NCI-H146 (cell line): ENCODE results near the gene TAS1R2.

Source experiments
- DNase-seq: peaks from one replicate; lab custom pipeline; 2025; lab: John Stamatoyannopoulos, UW

The TAS1R2 gene

DNA sequence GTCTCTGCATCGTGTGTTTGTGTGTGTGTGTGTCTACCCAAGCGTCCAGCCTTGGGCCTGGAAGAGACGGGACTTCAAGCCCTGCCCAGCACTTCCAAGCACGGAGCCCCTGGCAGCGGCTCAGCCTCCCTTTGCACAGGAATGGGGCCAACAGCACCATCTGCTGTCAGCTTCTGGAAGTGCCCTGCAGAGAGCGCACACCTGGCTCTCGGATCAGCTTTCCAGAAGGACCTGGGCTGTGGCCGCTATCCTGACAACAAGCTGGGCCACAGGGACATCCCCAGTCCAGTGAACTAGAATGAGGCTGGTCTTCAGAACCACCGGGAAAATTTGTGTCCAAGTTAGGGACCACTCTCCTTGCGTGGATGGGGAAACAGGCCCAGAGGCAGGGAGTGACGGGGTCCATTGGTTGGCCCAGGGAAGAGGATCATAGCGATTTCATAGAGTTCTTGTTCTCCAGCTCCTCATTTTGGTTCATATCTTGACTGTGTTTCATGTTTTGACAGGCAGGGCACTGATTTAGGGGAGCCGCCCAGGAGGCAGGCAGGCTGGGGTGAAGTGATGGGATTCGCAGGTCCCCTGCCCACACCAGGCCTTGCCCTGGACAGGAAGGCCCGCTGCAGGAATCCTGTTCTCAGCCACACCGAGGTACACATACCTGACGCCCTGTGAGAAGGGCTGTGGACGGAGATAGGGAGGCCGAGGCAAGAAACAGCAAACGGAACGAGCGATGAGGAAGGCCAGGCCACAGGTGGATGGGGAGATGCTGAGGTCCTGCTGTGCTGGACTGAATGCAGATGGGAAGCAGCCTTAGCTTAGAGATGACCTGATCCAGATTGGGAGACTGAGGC is 38.4 kb downstream of the TAS1R2 start:
- DNase-seq: peak; percentile 11

DNA sequence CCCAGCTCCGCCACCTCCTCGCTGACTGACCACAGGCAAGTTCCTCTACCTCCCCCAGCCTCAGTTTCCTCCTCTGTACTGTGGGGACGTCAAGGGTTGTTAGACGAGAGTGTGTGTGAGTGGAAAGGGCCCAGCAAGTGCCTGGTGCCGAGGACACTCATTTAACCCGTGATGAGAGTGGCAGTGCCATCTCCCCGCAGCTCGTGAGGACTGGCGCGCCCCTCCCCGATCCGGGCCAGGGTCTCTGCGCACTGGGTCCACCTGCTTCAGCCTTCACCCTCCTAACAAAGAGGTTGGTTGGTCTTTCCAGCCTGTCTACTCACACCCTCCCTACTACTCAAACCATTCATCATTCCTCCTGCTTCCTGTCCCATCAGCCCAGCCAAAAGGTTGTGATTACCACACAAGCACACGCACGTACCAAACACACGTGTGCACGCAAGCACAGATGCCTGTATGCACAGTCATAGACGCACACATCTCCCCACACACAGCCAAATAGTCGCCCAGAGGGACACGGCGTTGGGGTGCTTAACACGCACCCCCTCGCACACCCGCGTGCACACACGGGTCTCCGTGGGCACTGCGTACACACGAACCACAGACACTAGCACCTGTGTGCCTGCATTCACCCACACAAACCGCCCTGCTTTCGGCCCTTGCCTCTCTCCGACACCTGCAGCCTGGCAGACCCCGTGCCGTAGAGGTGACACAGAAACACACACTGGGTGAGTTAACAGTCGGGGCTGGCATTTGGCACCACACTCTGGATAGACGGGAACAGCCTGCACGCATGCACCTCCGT is 39.3 kb downstream of the TAS1R2 start:
- no peak for DNase-seq

DNA sequence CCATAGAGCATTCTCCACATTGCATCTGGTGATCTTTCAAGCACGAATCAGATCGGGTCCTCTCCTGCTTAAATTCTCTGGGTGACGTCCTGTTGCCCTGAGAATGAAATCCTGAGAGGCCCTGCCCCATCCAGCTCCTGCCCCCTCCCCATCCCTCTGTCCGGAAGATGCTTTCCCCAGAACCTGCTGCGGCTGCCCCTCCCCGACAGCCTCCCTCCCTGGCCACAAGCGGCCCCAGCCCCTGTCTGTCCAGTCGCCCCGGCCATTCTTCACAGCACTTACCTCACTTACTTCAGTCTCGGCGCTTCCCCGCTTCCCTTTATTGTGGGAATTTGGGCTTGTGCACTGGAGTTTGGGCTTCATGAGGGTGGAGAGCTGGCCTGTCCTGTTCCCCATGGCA is 40.3 kb downstream of the TAS1R2 start:
- DNase-seq: no peak

DNA sequence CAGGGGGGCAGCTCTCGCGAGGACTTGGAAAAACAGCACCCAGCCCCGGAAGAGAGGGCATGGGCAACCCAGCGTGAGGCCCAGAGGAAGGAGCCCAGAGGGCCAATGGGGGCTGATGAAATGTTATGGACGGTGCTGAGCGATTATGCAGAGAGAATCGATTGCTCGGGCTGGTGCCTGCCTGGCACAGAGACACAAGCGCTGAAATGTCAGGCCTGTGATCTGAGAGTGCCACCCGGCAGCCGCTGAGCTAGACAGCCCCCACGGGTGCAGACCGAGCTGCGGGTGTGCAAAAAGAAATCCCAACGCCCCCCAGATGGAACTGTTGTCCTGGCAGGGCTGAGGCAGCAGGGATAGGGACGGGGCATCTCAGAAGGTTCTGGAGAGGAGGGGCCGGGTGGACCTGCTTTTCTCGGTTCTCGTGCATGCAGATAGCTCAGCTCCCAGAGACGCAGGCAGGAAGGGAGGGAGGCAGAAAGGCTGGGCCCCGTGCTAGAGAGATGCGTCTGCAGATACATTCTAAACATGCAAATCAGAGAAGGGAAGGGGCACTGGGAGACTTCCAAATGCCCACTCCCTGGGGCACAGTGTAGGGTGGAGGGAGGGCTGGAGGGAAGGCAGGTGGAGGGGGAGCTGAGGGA is 41.5 kb downstream of the TAS1R2 start:
- no peak for DNase-seq

DNA sequence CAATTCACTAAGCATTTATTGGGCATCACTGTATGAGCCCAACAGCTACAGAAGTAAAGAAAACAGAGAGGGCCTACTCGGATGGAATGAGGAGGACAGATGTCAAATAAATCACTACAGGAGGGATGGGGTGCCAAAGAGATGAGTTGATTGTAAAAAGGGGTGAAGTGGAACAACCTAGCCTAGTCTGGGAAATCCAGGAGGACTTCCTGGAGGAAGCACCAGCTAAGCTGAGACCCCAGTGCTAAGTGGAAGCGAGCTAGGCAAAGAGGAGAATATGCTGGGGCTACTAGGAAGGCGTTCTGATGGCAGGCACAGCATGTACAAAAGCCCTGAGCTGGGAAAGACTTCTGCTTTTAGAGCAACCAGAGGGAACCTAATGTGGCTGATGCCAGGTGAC is 42.1 kb downstream of the TAS1R2 start:
- DNase-seq: no peak

DNA sequence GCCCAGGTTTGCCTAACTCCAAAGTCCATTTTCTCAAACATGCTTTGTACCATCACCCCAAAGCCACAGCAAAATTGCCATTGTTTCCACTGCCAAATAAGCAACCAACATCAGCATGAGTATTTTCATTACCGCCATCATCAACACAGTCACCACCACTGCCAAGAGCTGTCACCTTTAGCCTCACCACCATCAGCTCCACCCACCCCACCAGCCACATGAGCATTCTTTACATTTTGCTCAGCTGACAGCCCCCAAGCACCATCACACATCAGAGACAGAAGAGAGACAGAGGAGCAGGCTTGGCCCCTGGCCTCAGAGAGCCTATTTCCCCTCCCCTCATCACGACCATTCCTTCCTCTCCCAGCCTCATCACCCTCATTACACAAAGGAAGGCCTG is 42.7 kb downstream of the TAS1R2 start:
- DNase-seq: no peak

DNA sequence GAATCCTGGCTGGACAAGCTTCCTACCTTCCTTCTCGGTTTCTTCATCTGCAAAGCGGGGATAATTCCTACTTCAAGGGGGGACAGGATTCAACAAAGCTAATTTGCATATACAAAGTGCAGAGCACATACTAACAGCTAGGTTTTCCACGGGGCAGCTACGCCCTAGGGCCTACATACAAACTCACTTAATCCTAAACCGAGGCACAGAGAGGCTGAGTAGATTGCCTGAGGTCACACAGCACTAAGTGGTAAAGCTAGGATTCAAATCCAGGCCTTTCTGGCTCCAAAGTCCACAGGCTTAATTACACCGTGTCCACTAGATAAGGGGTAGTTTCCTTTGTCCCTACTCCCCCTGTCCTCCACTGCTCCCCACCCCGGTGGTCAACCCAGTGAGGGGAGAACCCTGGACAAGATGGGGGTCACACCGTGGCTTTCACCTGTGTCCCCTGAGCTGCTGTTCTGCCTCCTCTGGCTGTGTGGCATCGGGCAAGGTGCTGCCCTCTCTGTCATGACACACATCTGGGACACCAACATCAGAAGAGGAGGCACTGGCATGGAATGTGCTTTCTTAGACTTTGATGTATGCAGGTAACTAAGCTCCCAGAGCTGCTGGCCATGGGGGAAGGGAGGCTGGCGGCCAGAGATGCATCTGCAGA is 44.5 kb downstream of the TAS1R2 start:
- DNase-seq: no peak

DNA sequence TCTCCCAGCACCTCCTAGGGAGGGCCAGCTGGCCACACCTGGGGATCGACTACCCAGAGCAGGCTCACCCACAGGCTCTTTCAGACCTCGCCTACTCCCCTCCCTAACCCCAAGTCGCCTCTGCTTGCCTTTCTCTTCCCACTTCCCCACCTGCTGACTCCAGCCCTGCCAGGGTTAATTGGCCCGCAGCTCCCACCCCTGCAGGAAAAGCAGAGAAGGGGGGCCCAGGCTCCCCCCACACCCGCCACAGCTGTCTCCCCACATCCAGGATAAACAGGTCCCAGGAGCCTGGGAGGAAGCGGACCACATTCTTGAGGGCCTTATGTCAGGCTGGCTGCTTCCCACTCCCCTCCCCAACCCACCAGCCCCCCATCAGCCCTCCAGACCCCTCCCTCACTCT is 45.0 kb downstream of the TAS1R2 start:
- DNase-seq: no peak

DNA sequence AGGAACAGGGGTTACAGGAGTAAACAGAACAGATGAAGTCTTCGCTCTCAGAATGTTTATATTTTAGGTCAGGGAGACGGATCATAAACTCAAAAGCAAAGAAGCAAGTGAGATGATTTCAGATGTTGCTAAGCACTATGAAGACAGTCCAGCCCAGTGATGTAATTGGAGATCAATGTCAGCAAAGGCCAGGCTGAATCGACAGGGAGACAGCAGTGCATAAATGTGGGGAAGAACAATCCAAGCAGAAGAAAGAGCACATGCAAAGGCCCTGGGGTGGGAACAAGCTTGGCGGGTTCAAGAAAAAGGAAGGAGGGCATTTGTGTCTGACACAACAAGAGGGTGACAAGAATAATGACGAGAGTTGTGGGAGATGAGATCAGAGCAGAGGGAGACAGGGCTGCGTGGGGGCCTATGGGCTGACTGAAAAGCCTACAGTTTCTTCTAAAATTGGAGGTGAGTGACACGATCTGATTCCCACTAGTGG is 47.0 kb downstream of the TAS1R2 start:
- DNase-seq: no peak

DNA sequence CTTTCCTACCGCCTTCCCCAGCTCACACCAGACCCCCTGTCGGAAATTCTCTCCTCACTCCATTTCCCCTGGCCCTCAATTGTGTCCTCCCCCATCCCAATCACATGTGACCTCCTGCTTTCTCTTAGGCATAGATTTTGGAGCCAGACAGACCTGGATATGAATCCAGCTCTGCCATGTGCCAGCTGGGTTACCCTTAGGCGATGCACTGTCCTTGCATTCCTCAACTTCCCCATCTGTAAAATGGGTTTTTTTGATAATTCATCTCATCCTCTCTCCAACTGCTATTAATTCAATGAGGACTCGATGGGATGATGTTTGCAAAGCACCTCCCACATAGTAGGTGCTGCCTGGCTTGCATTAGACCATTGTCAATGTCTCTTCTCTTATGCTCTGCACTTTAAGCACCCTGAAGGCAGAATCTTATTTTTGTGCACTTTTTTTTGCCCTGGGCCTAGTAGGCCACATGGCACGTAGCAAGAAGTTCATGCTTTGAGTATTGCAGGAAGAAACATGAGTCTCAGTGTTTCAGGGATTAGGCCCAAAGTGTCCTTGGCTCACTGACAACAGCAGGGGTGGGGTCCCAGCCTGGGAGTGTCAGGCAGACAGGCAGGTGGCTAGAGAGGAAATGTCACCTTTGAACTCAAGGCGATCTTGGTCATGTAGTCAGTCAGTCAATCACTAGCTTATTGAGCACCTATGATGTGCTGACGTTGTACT is 47.6 kb downstream of the TAS1R2 start:
- no peak for DNase-seq

DNA sequence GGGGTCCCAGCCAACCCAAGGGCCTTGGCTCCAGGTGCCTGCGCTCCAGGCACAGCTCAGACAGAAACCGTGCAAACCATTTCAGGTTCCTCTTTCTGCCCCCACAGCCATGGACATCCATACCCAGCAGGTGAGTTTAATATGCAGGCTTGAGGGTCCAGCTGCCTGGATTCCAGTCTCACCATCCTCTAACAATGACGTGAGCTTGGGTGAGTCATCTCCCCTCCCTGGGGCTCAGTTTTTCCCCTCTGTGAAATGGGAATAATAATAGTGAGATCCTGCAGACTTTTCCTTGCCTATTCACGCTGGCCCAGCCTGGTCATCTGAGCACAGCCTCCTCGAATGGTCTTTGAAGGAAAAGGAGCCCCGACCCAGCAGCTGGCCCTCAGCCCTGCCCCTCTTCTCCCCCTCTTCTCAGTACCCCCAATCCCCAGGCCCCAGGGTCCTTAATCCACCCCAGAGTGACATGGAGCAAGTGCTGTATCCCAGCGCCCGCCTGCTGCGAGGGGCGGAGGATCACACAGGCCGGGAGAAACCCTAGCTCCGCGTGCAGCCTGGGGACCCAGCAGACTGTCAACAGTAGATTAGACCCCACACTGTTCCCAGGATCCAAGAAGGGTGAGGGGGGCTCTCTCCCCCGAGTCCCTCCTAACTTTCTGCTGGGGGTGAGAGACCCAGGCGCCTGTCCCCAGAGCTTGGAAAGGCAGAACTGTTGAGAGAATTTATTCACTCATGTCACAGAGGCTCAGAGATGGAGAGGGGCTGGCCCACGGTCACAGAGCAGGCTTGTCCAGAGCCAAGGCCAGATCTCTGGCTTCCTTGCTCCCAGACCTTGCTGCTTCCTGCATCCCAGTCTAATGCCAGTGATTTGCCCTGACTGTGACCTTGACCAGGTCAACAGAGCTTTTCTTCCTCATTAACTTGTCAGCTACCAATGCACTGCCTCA is 49.2 kb downstream of the TAS1R2 start:
- no peak for DNase-seq

DNA sequence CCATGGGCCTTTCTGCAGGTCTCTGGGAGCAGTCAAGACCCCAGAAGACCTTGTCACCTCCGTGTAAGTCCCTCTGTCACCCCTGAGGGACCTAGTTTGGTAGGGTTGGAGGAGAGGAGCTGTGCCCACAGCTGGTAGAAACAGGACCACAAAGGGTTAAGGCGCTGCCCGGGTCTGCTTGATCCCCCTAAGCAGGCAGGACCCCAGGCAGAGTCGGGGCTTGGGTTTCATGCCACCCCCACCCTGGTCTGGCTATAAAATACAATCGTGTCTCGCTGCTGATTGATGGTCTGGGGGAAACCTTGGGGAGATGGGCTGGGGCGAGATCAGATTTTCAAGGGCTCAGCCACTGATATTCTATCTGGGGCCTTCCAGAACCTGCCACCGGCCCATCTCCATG is 50.9 kb downstream of the TAS1R2 start:
- no peak for DNase-seq

DNA sequence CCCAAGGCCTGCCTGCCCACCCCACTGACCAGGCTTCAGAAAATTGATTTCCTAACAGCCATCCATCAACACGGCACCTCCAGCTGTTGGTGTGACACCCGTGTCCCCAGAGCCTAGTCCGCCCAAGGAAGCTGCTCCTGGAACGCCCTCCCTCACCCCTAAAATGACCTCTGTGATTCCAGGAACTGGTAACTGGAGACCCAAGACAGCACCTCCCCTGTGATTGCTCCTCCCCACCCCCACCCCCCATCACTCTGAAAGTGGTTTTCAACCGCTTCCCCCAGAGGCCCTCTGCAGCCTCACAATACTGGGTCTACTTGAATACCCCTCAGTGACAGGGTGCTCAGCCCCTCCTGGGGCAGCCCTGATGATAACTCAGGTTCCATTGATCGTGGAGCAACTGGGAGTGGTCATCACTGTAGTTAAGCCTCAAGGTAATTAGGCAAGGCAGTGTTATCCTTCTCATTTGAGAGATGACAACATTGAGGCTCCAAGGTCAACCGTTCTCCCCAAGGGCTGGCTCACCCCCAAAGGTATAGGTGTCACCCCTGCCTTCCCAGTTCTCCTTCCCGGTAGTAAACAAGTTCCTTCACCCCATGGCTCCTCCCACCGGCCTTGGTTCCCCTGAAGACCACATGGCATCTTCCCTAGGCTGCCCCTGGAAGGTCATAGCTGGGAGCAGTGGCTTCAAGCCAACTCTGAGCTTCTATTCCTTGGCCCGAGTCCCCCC is 52.0 kb downstream of the TAS1R2 start:
- DNase-seq: no peak

DNA sequence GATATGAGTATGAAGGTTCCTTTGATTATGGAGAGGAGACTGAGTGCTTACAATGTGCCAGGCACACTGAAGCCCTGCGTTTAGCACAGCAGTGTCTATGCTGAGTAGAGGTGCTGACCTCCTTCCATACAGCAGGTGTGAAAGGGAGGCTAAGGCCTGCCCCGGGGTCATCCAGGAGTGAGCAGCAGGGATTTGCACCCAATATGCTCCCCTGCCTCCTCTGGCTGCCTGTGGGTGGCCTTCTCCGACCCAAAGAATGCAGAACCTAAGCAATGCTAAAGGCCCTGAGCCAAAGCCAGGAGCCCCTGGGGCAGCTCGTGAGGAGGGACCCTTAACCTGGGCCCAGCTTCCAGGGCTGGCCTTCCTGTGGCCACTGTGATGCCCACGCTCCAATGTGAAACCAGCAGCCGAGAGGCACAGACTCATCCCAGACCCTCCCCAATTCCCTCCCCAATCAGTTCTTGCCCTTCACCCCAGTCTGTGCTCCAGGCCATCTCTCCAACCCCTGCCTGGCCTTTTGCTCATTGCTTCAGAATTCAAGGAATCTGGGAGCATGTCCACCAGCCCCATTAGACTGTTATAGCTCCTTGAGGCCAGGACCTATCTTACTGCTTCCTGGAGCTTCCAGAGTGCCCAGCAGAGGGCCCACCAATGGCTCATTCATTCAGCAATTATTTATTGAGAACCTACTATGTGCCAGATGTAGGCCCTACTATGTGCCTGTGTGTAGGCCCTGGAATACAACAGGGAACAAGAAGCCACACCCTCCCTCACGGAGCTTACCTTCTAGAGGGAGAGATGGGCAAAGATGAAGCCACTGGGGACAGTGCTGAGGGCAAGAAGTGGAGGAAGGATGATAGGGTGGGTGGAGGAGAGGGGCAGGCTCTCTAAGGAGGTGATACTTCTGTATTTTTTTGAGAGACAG is 53.3 kb downstream of the TAS1R2 start:
- DNase-seq: no peak

DNA sequence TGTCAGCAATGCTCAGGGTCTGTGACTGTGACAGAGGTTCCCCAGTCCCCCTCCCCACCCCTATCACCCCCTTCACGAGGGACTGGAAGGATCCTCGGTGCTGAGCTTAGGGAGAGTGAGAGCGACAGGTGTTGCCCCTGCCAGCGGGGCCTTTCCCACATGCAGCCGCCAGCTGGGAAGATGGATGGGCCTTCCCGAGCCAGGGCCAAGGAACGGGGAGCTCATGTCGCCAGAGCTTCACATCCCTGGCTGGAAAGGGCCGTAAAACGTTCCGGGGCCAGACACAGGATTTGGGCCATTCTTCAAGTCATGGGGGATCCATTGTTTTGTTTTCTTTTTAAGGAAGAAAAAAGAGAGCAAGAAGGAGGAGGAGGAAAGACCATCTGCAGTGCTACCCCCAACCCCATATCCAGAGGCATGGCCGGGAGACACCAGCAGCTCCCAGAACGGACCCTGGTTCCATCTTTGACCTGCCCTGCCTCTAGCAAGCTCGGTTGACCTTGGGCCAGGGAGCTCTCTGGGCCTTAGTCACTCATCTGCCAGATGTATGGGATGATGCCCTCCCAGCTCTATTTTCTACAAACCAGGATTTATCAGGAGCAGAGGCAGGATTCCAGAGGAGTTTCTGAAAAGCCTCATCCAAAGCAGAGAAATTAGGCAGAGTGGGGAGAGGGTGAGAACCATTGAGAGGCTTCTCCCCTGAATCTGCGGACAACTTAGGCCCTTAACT is 54.1 kb downstream of the TAS1R2 start:
- no peak for DNase-seq

DNA sequence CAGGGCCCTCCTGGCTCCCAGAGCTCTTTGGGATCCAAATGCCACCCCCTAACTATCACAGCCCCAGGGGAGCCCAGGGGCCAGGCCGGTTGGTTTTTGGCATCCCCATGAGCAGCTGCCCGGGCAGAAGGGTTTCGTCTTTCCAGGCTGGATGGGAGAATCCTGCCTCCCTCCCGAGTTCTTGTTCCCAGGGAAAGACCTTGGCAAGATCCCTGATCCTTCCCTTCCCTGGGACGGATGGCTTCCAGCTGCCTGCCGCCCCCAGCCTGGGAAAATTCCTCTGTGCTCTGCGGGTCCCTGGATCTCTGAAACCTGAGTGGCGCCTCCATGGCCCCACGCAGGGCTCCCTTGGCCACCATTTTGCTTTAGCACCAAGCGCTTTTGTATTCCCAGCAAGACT is 55.6 kb downstream of the TAS1R2 start:
- DNase-seq: no peak

DNA sequence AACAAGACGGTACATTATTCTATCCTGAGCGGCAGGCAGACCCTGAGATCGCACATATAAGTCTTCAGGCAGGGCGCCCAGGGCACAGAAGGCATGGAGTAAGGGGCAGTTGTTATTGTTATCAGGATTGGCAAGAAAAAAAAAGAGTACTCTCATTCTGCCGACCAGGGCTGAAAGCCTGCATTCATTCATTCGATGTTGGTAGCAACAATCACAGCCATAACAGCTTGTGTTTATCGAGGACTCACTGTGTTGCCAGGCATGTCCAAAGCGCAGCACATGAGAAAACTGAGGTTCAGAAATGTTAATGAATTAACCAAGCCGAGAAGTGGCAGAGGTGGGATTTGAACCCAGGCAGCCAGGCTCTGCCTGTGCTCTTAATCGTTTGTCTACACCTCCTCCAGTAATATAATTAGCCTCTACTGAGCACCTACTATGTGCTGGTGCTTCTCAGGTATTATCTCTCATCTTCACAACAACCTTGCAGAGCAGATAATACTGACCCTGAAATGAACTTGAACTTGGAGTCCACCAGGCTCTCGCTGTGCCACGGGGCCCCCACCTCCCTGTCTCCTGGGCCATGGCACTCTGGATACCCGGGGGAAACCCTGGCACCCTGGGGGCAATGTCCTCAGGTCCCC is 56.2 kb downstream of the TAS1R2 start:
- DNase-seq: no peak
